ENCODE measurements around the gene FXYD7. TPM values are rescaled to one million over a fixed set of nuclear protein-coding genes. Genes with fewer than 3 reads are reported as not detected.
"Not testable (repeated sequence)": the region's sequence is repeated elsewhere in the genome, so short reads cannot be mapped to it uniquely, and the experiment has no call there.

Gene FXYD7, protein sequence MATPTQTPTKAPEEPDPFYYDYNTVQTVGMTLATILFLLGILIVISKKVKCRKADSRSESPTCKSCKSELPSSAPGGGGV
- polyA plus RNA-seq: 4.2 TPM

DNA sequence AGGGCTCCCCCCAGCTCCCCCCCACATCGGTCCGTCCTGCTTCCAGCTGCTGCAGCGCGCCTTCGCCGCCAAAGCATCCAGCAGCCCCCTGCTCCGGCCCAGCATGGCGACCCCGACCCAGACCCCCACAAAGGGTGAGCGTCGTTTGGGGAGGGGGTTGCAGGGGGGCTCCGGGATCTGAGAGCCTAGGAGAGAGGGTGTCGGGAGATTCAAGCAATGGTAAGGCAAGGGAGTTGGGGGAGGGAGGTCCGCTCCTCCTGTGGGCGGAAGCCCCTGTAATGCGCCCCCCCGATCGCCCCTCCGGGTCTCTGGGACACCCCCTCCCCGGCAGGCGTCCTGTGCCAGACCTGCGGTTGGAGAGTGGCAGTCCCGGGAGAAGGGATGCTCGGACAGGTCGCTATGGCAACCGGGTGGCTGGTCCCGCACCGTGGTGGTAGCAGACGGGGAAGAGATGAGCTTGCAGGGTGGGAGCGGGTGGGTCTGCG, at the start of gene FXYD7:
Gene FXYD7, plus strand, starts transcription at position 25 of the 485 bp plus-strand sequence. Its CDS starts 79 bp downstream, at position 104.
- Mint-ChIP-seq H3K9me3 (no peaks in the 10 kb centered on the region), H3K36me3 (peaks cover 1% of the 10 kb centered on the region), H3K4me1 (peaks cover 17 to 24% (median 19%) of the 10 kb centered on the region in 3 donors), H3K27me3 (no peaks in the 10 kb centered on the region), H3K4me3 (peak within 1 kb of the TSS; percentile 81 to 95 (median 92)), H3K27ac (peak within 1 kb of the TSS; percentile 56 to 92 (median 74))

DNA sequence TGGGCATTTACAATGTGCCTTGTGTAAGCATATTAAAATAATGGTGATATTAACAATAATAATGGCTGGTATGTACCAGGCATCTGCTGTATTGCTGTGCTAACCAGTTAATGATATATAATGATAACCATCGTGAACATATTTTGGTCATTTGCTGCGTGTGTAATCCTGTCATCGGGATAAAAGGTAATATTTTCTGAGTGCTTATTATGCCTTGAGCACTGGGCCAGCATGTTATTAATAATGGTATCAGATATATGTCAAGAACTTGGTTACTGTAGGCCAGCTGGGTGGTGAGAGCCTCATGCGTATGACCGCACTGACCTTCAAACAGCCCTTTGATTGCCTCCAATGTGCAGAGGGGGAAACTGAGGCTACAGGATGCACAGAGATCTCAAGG, 49.6 kb upstream of the FXYD7 start:
- Mint-ChIP-seq H3K27me3 (peaks cover 3% of the 10 kb centered on the region), H3K4me3 (no peak overlapping the region), H3K36me3 (peaks cover 1% of the 10 kb centered on the region), H3K9me3 (no peaks in the 10 kb centered on the region), H3K4me1 (peaks cover 4 to 7% (median 6%) of the 10 kb centered on the region in 3 donors), H3K27ac (no peak overlapping the region)

DNA sequence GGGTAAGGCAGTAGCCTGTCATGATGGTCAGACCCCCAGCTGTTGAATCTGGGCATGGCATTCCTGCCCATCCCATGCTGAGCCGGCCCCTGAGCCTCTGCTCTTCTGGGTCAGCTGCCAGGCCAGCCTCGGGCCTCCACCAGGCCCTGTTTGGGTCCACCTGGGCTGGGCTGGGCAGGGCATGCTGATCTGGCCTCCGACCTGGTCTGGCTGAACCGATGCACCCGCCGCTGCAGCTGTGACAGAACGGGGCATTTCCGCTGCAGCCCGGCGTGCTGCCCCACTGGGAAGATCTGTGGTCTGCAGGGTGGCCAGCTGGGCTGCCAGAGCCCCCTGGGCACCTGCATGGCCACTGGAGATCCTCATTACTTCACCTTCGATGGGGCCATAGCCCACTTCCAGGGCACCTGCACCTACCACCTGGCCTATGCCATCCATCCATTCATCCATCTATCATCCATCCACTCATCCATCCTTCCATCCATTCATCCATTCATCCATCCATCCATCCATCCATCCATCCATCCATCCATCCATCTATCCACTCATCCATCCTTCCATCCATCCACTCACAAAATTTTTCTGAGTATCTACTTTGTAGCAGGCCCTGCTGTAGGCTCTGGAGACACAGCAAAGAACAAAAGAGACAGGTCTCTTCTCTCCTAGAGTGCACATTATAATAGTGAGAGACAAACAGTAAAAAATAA, 49.0 kb upstream of the FXYD7 start:
- no peak overlapping the region for H3K27ac Mint-ChIP-seq
- no peaks in the 10 kb centered on the region for H3K9me3 Mint-ChIP-seq
- H3K27me3 Mint-ChIP-seq: peaks cover 3% of the 10 kb centered on the region
- H3K4me3 Mint-ChIP-seq: no peak overlapping the region
- peaks cover 4 to 7% (median 6%) of the 10 kb centered on the region in 3 donors for H3K4me1 Mint-ChIP-seq
- no peaks in the 10 kb centered on the region for H3K36me3 Mint-ChIP-seq

DNA sequence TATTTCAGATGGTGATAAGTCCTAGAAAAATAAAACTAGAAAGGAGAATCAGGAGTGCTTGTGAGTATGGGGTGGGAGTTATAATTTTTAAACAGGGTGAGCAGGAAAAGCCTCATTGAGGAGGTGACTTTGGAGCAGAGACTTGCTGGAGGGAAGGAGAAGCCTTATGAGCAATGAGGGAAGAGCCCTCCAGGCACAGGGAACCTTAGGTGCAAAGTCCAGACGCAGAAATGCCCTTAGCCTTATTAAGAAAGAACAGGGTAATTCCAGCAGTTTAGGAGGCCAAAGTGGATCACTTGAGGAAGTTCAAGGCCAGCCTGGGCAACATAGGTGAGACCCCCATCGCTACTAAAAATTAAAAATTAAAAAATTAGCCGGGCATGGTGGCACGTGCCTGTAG, 48.4 kb upstream of the FXYD7 start:
- Mint-ChIP-seq H3K9me3 (no peaks in the 10 kb centered on the region), H3K27me3 (peaks cover 1% of the 10 kb centered on the region), H3K36me3 (no peaks in the 10 kb centered on the region), H3K4me3 (peak overlapping the region in 1 of 4 donors; percentile 28), H3K4me1 (peaks cover 4 to 7% (median 6%) of the 10 kb centered on the region in 3 donors), H3K27ac (no peak overlapping the region)

DNA sequence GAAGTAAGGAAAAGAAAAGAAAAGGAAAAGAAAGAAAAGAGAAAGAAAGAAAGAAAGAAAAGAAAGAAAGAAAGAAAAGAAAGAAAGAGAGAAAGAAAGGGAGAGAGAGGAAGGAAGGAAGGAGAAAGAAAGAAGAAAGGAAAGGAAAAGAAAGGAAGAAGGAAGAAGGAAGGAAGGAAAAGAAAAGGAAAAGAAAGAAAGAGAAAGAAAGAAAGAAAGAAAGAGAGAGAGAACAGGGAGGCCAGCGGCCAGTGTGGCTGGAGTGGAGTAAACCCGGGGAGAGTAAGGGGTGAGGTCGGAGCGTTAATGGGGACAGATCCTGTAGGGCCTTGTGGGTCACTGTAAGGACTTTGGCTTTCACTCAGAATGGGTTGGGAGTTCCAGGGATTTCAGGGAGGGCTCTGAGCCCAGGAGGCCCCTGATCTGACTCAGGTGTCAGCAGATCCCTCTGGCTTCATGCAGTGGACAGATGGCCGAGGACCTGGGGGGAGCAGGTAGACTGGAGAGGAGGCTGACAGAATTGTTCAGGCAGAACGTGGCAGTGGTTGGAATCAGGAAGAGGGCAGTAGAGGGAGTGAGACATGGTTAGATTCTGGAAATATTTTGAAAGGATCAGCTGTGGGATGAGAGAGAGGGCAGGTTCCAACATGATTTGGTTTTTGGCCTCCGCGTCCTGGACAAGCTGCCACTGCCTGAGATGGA, 47.2 kb upstream of the FXYD7 start:
- H3K4me1 Mint-ChIP-seq: no peaks in the 10 kb centered on the region
- no peaks in the 10 kb centered on the region for H3K9me3 Mint-ChIP-seq
- no peaks in the 10 kb centered on the region for H3K36me3 Mint-ChIP-seq
- peak overlapping the region in 1 of 3 donors; percentile 67 for H3K27ac Mint-ChIP-seq
- H3K4me3 Mint-ChIP-seq: no peak overlapping the region
- H3K27me3 Mint-ChIP-seq: peaks cover 1% of the 10 kb centered on the region

DNA sequence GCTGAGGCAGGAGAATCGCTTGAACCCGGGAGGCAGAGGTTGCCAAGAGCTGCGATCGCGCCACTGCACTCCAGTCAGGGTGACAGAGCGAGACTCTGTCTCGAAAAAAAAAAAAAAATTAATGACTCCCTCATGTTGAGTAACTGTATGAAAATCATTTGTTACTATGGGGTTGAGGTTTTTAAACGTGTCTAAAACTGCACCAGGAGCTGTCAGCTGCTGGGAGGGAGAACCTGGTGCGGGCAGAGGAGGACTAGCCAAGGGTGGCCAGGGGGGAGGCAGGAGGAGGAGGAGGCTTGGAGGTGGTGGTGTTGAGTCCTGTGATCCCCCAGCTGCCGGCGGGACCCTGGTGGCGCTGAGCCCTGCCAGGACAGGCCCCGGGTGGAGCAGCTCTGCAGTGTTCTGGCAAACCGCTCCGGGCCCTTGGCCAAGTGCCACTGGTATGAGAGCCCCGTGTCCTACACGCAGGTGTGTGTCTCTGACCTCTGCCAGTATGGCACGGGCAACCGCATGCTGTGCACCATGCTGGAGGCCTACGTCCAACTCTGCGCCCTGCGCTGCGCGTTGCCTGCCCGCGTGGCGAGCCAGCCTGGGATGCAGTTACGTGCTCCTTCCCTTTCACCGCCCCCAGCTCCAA, 44.5 kb upstream of the FXYD7 start:
- no peaks in the 10 kb centered on the region for H3K4me1 Mint-ChIP-seq
- peaks cover 1% of the 10 kb centered on the region for H3K27me3 Mint-ChIP-seq
- H3K27ac Mint-ChIP-seq: peak overlapping the region in 1 of 3 donors; percentile 23
- no peak overlapping the region for H3K4me3 Mint-ChIP-seq
- no peaks in the 10 kb centered on the region for H3K36me3 Mint-ChIP-seq
- no peaks in the 10 kb centered on the region for H3K9me3 Mint-ChIP-seq

DNA sequence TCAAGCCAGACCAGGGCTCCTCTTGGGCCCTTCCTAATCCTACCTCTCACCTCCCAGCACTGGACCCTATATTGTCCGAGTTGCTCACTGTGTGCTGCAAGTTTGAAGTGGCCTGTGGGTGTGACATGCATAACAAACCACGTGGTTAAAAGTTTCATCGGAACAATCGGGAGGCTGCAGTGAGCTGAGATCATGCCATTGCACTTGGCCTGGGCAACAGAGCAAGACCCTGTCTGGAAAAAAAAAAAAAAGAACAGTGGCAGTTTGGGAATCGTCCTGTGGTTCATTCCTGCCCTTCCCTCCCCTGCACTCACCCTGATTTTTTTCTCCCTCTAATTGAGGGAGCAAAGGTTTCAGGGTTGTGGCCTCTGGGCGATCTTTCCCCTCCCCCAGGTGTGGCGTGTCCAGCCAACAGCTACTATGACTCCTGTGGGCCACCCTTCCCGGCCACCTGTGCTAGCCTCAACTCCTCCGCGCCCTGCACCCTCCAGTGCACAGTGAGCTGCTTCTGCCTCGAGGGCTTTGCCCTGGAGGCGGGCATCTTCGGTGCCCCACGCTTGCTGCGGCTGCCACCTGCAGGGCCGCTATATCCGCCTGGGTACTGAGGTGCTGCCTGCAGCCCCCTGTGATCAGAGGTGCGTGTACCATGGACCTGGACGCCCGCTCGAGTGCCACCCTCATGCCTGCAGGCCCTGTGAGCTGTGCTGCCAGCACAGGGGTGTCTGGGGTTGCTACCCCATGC, 43.7 kb upstream of the FXYD7 start:
- Mint-ChIP-seq H3K4me1 (no peaks in the 10 kb centered on the region), H3K36me3 (no peaks in the 10 kb centered on the region), H3K27ac (peak overlapping the region in 1 of 3 donors; percentile 23), H3K4me3 (peak overlapping the region in 1 of 4 donors; percentile 52), H3K27me3 (peaks cover under 1% of the 10 kb centered on the region), H3K9me3 (no peaks in the 10 kb centered on the region)

DNA sequence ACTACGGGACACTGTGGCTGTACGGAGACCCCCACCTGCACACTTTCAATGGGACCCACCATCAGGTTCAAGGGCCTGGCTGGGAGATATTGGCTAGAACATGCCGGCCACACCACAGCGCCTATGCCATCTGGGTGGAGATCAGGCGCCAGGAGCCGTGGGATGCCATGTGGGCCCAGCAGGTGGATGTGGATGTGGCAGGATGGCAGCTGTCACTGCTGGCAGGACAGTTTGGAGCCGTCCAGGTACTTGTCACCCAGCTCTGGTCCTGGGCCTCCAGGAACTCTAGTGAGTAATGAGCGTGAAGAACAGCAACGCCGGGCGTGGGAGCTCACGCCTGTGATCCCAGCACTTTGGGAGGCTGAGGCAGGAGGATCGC, 43.2 kb upstream of the FXYD7 start:
- no peaks in the 10 kb centered on the region for H3K27me3 Mint-ChIP-seq
- no peaks in the 10 kb centered on the region for H3K9me3 Mint-ChIP-seq
- no peak overlapping the region for H3K27ac Mint-ChIP-seq
- no peaks in the 10 kb centered on the region for H3K4me1 Mint-ChIP-seq
- H3K36me3 Mint-ChIP-seq: no peaks in the 10 kb centered on the region
- no peak overlapping the region for H3K4me3 Mint-ChIP-seq

DNA sequence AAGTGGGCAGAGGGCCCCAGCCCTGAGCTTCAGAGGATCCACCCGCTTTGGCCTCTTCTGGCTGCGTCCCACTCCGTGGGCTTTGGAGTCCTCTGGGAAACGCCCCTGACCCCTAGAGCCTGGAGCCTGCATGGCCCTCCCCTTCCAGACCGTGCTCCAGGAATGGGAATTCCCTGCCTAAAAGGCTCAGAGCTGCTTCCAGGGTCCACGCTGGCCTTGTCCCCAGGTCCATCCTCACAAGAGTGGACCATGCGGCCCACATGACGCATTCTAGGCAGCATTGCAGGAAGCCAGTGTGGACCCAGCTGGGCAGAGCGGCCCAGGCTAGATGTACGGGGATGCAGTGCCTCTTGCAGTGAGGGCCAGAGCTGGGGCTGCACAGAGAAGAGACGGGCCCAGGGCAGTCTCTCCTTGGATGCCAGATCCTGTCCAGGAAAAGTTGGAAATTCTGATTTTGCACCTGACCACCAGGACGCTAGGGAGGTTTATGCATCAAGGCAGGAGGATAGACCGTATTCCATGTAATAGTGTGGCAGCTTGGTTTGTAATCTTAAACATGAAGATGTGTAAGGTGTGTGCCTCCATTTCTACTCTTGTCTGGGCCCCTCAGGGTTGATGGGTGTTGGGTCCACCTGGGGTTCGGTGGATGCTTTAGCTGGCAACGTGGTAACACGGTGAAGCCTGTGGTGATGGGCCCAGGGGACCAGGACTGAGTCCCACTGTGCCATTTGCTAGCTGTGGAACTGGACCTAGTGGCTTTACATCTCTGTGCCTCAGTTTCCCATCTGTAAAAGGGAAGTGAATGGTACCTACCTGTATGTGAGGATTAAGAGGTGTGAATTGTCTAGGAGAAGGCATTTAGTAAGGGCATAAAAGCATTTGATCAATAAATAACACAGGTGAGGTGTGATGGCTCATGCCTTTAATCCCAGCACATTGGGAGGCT, 42.2 kb upstream of the FXYD7 start:
- Mint-ChIP-seq H3K9me3 (no peaks in the 10 kb centered on the region), H3K27me3 (no peaks in the 10 kb centered on the region), H3K4me3 (peak overlapping the region in 1 of 4 donors; percentile 12), H3K4me1 (no peaks in the 10 kb centered on the region), H3K27ac (no peak overlapping the region), H3K36me3 (no peaks in the 10 kb centered on the region)

DNA sequence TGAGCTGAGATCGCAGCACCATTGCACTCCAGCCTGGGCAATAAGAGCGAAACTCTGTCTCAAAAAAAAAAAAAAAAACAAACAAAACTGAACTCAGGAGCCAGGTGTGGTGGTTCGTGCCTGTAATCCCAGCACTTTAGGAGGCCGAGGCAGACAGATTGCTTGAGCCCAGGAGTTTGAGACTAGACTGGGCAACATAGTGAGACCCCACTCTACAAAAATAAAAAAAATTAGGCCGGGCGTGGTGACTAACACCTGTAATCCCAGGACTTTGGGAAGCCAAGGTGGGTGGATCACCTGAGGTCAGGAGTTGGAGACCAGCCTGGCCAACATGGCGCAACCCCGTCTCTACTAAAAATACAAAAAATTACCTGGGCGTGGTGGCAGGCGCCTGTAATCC, 41.1 kb upstream of the FXYD7 start:
- H3K9me3 Mint-ChIP-seq, H3K27me3 Mint-ChIP-seq, H3K4me1 Mint-ChIP-seq, H3K4me3 Mint-ChIP-seq, H3K36me3 Mint-ChIP-seq, H3K27ac Mint-ChIP-seq: not testable (repeated sequence)

DNA sequence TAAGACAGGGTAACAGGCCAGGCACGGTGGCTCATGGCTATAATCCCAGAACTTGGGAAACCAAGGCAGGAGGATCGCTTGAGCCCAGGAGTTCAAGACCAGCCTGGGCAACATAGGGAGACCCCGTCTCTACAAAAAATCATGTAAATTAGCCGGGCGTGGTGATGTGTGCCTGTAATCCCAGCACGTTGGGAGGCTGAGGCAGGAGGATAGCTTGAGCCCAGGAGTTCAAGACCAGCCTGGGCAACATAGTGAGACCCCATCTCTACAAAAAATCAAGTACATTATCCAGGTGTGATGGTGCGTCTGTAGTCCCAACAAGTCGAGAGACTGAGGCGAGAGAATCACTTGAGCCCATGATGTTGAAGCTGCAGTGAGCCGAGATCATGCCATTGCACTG, 39.4 kb upstream of the FXYD7 start:
- H3K4me1 Mint-ChIP-seq, H3K27ac Mint-ChIP-seq, H3K4me3 Mint-ChIP-seq: not testable (repeated sequence)

DNA sequence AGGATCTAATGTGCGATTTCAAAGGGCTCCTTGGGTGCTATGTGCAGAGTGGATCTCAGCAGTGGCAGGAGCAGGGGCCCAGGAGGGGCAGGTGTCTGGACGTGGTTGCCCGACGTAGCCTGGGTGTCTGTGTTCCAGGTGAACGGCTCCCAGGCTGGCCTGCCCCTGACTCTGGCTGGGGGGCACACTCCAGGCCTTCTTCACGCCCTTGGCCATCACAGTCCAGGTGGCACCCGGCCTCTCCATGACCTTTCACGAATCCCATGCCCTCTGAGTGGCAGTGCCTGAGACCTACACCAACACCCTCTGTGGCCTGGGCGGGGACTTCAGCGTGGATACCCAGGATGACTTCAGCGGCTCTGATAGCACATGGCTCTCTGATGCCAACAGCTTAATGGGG, 38.7 kb upstream of the FXYD7 start:
- H3K36me3 Mint-ChIP-seq: no peaks in the 10 kb centered on the region

More for the DNA sequence above, 39.4 kb upstream of the FXYD7 start:
- not testable (repeated sequence) for H3K27me3 Mint-ChIP-seq, H3K36me3 Mint-ChIP-seq, H3K9me3 Mint-ChIP-seq

DNA sequence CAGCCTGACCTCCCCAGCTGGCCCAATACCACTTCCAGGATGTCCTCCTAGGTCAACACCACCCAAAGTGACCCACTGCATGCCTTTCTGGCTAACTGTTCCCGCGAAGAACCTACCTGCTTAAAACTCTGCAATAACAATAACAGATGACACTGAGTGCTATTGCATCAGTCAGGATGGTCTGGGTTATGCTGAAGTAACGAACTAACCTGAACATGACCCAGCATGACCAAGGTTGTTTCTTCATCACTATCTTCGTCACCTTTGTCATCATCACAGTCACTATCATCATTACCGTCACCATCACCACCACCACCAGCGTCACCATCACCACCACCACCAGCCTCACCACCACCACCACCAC, 38.0 kb upstream of the FXYD7 start:
- Mint-ChIP-seq H3K4me3 (no peak overlapping the region), H3K36me3 (no peaks in the 10 kb centered on the region), H3K27me3 (peaks cover 3% of the 10 kb centered on the region), H3K9me3 (peaks cover 0 to 2% (median 0%) of the 10 kb centered on the region in 3 donors), H3K27ac (no peak overlapping the region), H3K4me1 (peaks cover 0 to 2% (median 0%) of the 10 kb centered on the region in 3 donors)

More for the DNA sequence above, 38.7 kb upstream of the FXYD7 start:
- peaks cover 2% of the 10 kb centered on the region for H3K27me3 Mint-ChIP-seq
- no peak overlapping the region for H3K4me3 Mint-ChIP-seq
- H3K9me3 Mint-ChIP-seq: peaks cover 0 to 2% (median 0%) of the 10 kb centered on the region in 3 donors
- H3K4me1 Mint-ChIP-seq: peaks cover 0 to 2% (median 0%) of the 10 kb centered on the region in 3 donors
- H3K27ac Mint-ChIP-seq: no peak overlapping the region
